Uterus (tissue), 4 donors: ENCODE data around the gene RNPC3. TPM values are rescaled to one million over a fixed set of nuclear protein-coding genes. Genes with fewer than 3 reads are reported as not detected.

Experiments
- DNase-seq, 2 donors: peaks; one replicate each; pipeline ENCODE4 v3.0.0-alpha.2; 2019 to 2020
- H3K27ac ChIP-seq, 2 donors: fragments of 200-600 bp; sonication (generic); 1 replicate in 1 of 2; 2 replicates in 1 of 2; pipeline ENCODE4 v1.5.1; 2016 to 2018
- H3K27me3 ChIP-seq, 2 donors: fragments of 200-600 bp; sonication (generic); one replicate each; pipeline ENCODE4 v1.5.1; 2018 to 2019; ENCODE audit warnings: control low read depth in 1 of 2
- H3K36me3 ChIP-seq, 2 donors: fragments of 200-600 bp; sonication (generic); one replicate each; pipeline ENCODE4 v1.5.1; 2019; ENCODE audit warnings: control low read depth in 1 of 2
- H3K4me1 ChIP-seq, 2 donors: fragments of 200-600 bp; sonication (generic); one replicate each; pipeline ENCODE4 v1.5.1; 2018 to 2019; ENCODE audit warnings: control low read depth in 1 of 2
- H3K4me3 ChIP-seq, 2 donors: fragments of 200-600 bp; sonication (generic); 1 replicate in 1 of 2; 2 replicates in 1 of 2; pipeline ENCODE4 v1.5.1; 2018 to 2019; ENCODE audit warnings: mild to moderate bottlenecking in 1 of 2
- H3K9me3 ChIP-seq, 2 donors: fragments of 200-600 bp; sonication (generic); one replicate each; pipeline ENCODE4 v1.5.1; 2019; ENCODE audit warnings: control low read depth in 1 of 2
- POLR2A ChIP-seq, 2 donors: fragments of 450-650 bp; IDR thresholded peaks; one replicate each; pipeline ENCODE4 v1.6.1; 2016; ENCODE audit warnings: antibody characterized with exemption in 2 of 2, mild to moderate bottlenecking in 1 of 2, moderate library complexity in 1 of 2
- intact Hi-C: fragments of 100-400 bp; cut with DNase I; formaldehyde crosslinking; loops from one replicate; pipeline ENCODE4 v1.15.1; 2023; ENCODE audit warnings: low total_unique reads
- total RNA-seq, 4 donors: library from RNA; depleted of rRNA in 3 of 4; stranded (reverse); fragments of >200 nt in 3 of 4; gene quantifications; one replicate each; pipeline versions ENCODE4 v1.1.0 to v1.2.4, GENCODE V29; 2014 to 2023
- TF ChIP-seq, protein P1 (sequence below), 4 experiments: fragments of 200-600 bp in 2 of 4; fragments of 450-650 bp in 2 of 4; sonication (generic) in 2 of 4; IDR thresholded peaks; one replicate each; pipeline ENCODE4 v1.5.1; 2016 to 2019; ENCODE audit warnings: antibody characterized with exemption in 4 of 4, mild to moderate bottlenecking in 2 of 4, moderate library complexity in 1 of 4
- donor health status: DM: yes; HTN: yes; CAD: no.

The RNPC3 gene
- total RNA-seq, 4 donors from 2014 or later, result 17.6 to 49.1 (median 23.0) TPM

DNA sequence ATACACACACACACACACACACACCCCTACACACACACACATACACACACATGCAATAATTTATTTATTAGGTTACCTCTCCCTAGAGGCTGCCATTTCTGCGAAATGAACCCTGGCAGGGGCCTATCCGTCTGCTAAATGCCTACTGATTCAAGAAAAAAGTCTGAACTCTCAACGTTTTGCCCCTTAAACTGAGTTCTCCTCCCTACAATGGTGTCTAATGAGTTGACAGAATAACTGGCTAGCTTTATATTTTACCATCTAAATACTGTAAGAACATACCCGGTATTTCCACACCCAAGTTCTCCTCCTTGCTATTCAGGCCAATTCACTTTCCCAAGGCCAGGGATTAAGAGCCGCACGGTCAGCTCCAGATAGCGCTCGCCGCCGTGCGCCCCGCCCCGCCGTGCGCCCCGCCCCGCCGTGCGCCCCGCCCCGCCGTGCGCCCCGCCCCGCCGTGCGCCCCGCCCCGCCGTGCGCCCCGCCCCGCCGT is 339 bp upstream of the RNPC3 start:
- intact Hi-C loops, result no loop called here
- Histone ChIP-seq H3K27me3 (no peaks in the 10 kb centered on the region), H3K4me1 (peaks cover 0 to 8% of the 10 kb centered on the region in 2 donors), H3K4me3 (peak overlapping the region in 1 of 2 donors; percentile 22), H3K36me3 (no peaks in the 10 kb centered on the region), H3K9me3 (no peaks in the 10 kb centered on the region), H3K27ac (peak overlapping the region; percentile 63 to 67)
- TF ChIP-seq, protein P1, sequence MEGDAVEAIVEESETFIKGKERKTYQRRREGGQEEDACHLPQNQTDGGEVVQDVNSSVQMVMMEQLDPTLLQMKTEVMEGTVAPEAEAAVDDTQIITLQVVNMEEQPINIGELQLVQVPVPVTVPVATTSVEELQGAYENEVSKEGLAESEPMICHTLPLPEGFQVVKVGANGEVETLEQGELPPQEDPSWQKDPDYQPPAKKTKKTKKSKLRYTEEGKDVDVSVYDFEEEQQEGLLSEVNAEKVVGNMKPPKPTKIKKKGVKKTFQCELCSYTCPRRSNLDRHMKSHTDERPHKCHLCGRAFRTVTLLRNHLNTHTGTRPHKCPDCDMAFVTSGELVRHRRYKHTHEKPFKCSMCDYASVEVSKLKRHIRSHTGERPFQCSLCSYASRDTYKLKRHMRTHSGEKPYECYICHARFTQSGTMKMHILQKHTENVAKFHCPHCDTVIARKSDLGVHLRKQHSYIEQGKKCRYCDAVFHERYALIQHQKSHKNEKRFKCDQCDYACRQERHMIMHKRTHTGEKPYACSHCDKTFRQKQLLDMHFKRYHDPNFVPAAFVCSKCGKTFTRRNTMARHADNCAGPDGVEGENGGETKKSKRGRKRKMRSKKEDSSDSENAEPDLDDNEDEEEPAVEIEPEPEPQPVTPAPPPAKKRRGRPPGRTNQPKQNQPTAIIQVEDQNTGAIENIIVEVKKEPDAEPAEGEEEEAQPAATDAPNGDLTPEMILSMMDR (IDR thresholded peaks at IDR 0.05), result no peak
- no peak for TF ChIP-seq POLR2A (IDR thresholded peaks at IDR 0.05)
- DNase-seq, result peak; percentile 16 to 18

DNA sequence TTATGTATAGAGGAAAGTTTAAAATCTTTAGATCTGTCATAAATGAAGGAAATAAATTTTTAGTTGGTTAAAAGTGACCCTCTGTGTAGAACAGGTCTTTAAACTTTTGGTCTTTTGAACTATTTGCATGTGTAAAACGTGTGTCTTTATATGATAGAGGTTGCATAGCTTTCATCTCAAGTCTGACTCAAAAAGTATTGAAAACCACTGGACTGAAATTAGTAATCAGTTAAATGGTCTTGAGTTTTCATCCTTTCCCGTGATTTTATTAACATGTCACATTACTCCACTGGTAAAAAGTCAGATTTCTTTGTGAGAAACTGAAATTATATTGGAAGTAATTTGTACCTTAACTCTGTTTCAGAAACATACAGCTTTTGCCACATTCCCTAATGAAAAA is 1.8 kb downstream of the RNPC3 start:
- intact Hi-C loops, result no loop called here
- H3K4me3 ChIP-seq, result peak overlapping the region; percentile 81 to 84

DNA sequence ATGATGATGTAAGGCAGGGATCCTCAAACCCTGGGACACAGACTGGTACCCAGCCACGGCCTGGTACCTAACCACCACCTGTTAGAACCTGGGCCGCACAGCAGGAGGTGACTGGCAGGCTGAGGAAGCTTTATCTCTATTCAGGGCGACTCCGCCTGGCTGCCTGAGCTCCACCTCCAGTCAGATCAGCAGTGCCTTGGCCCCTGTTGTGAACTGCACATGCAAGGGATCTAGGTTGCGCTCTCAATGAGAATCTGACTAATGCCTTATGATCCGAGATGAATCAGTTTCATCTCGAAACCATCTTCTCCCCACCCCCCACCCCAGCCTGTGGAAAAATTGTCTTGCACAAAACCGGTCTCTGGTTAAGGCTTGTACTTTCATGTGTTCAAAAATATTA is 4.2 kb downstream of the RNPC3 start:
- Histone ChIP-seq H3K36me3 (no peaks in the 10 kb centered on the region), H3K4me1 (peaks cover 0 to 8% of the 10 kb centered on the region in 2 donors), H3K9me3 (no peaks in the 10 kb centered on the region), H3K27ac (no peak overlapping the region), H3K27me3 (no peaks in the 10 kb centered on the region), H3K4me3 (no peak overlapping the region)
- intact Hi-C loops, result no loop called here
- TF ChIP-seq, protein P1 (IDR thresholded peaks at IDR 0.05), result no peak
- no peak for TF ChIP-seq POLR2A (IDR thresholded peaks at IDR 0.05)
- DNase-seq, result no peak

More for the DNA sequence above, 1.8 kb downstream of the RNPC3 start:
- Histone ChIP-seq H3K36me3 (no peaks in the 10 kb centered on the region), H3K4me1 (peaks cover 0 to 8% of the 10 kb centered on the region in 2 donors), H3K27me3 (no peaks in the 10 kb centered on the region), H3K27ac (no peak overlapping the region), H3K9me3 (no peaks in the 10 kb centered on the region)
- TF ChIP-seq, protein P1 (IDR thresholded peaks at IDR 0.05), result no peak
- no peak for TF ChIP-seq POLR2A (IDR thresholded peaks at IDR 0.05)
- no peak for DNase-seq

DNA sequence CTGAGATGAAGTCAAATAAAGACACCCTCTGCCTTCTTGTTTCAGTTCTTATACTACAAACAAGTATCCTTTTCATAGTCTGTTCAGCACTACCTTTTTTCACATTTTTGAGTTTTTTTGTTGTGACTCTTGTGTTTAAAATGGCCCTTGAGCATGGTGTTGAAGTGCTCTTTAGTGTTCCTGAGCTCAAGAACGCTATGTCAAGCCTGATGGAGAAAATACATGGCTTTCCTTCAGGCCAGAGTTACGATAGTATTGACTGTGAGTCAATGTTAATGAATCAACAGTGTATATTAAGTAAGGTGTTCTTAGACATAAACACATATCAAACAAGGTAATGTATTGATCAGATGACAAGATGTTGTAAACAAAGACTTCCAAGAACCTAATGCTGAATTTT is 12.7 kb downstream of the RNPC3 start:
- Histone ChIP-seq H3K27me3 (no peaks in the 10 kb centered on the region), H3K4me1 (no peaks in the 10 kb centered on the region), H3K9me3 (no peaks in the 10 kb centered on the region), H3K36me3 (no peaks in the 10 kb centered on the region), H3K27ac (no peak overlapping the region), H3K4me3 (no peak overlapping the region)
- DNase-seq, result no peak
- no peak for TF ChIP-seq POLR2A (IDR thresholded peaks at IDR 0.05)
- TF ChIP-seq, protein P1 (IDR thresholded peaks at IDR 0.05), result no peak
- intact Hi-C loops, result no loop called here

- intact Hi-C loops, result no loop called here
- H3K27ac ChIP-seq, result no peak overlapping the region
- TF ChIP-seq, protein P1 (IDR thresholded peaks at IDR 0.05), result no peak
- TF ChIP-seq POLR2A (IDR thresholded peaks at IDR 0.05), result no peak
These were observed 15.9 kb downstream of the RNPC3 start for GRCh38 chr1:103541431-103541830.

More at GRCh38 chr1:103541431-103541830, 15.9 kb downstream of the RNPC3 start:
- Histone ChIP-seq H3K27me3 (no peaks in the 10 kb centered on the region), H3K4me3 (no peak overlapping the region), H3K9me3 (no peaks in the 10 kb centered on the region), H3K4me1 (no peaks in the 10 kb centered on the region), H3K36me3 (no peaks in the 10 kb centered on the region)
- no peak for DNase-seq
